NB4 (cell line): Measurements from ENCODE around the gene ADAM33.
A peak's percentile ranks its signal among the peaks of the same experiment; 100 is the strongest.

Experiments used
- DNase-seq: peaks from one replicate; pipeline ENCODE4 v3.0.0; 2010; ENCODE audit warnings: low read depth
- H3K4me3 ChIP-seq: one replicate; pipeline ENCODE4 v1.5.1; 2011; ENCODE audit warnings: mild to moderate bottlenecking, low read depth, low read length, moderate library complexity
- MAX ChIP-seq: IDR thresholded peaks from 2 replicates; pipeline ENCODE4 v1.6.1; 2011; ENCODE audit warnings: low read depth, low read length
- MYC ChIP-seq: IDR thresholded peaks from 2 replicates; pipeline ENCODE4 v1.6.1; 2011; ENCODE audit warnings: low read depth, low read length
- POLR2A ChIP-seq: IDR thresholded peaks from 2 replicates; pipeline ENCODE4 v1.6.1; 2011; ENCODE audit warnings: mild to moderate bottlenecking; ENCODE audit not compliant: insufficient read length; ENCODE audit errors: extremely low read depth
- TF ChIP-seq, protein P1 (sequence below): IDR thresholded peaks from one replicate; pipeline ENCODE4 v1.5.1; 2012; ENCODE audit warnings: low read depth, low read length

ADAM33 gene

GRCh38 chr20:3658716-3659491 lies 22.9 kb downstream of the ADAM33 start:
- TF ChIP-seq POLR2A = no peak
- no peak for TF ChIP-seq MAX
- no peak for TF ChIP-seq MYC
- TF ChIP-seq, protein P1, sequence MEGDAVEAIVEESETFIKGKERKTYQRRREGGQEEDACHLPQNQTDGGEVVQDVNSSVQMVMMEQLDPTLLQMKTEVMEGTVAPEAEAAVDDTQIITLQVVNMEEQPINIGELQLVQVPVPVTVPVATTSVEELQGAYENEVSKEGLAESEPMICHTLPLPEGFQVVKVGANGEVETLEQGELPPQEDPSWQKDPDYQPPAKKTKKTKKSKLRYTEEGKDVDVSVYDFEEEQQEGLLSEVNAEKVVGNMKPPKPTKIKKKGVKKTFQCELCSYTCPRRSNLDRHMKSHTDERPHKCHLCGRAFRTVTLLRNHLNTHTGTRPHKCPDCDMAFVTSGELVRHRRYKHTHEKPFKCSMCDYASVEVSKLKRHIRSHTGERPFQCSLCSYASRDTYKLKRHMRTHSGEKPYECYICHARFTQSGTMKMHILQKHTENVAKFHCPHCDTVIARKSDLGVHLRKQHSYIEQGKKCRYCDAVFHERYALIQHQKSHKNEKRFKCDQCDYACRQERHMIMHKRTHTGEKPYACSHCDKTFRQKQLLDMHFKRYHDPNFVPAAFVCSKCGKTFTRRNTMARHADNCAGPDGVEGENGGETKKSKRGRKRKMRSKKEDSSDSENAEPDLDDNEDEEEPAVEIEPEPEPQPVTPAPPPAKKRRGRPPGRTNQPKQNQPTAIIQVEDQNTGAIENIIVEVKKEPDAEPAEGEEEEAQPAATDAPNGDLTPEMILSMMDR = no peak
- H3K4me3 ChIP-seq = no peak overlapping the region
- DNase-seq = peak; percentile 34

DNA sequence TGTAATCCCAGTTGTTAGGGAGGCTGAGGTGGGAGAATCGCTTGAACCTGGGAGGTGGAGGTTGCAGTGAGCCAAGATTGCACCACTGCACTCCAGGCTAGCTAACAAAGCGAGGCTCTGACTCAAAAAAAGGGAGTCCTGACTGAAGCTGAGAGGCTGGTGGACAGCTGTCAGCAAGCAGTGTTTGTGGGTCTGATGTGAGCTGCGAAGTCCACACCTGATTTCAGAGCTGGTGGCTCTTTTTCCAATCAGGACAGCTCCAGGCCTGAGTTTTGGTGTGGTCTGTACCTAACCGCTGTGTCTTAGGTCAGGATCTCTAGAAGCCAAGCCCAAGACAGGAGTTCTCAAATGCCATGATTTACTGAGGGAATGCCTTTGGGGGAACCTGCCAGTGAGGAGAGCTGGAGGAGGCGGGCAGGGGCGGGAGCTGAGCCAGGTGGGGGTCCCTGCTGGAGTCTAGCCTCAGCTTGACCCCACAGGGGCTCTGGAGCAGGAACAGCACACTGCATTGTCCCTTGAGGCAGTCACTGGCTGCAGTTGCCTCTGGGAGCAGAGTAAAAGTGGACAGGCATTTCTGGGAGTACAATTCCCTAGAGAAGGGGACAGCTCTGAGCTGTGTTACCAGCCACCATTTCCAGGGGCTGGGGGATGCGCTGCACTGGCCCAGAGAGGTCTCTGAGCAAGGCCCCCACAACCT lies 23.6 kb downstream of the ADAM33 start:
- no peak overlapping the region for H3K4me3 ChIP-seq
- DNase-seq = no peak
- TF ChIP-seq, protein P1 = no peak
- TF ChIP-seq POLR2A (no peak), MYC (no peak), MAX (no peak)

- no peak for DNase-seq
- TF ChIP-seq MYC = no peak
- no peak for TF ChIP-seq MAX
- TF ChIP-seq, protein P1 = no peak
- no peak for TF ChIP-seq POLR2A
Measured at GRCh38 chr20:3655131-3655405, 26.7 kb downstream of the ADAM33 start.

GRCh38 chr20:3654326-3655130 lies 27.3 kb downstream of the ADAM33 start:
- TF ChIP-seq POLR2A (no peak), MYC (no peak), MAX (no peak)
- TF ChIP-seq, protein P1 = no peak
- no peak for DNase-seq
- H3K4me3 ChIP-seq = no peak overlapping the region

More at GRCh38 chr20:3655131-3655405, 26.7 kb downstream of the ADAM33 start:
- no peak overlapping the region for H3K4me3 ChIP-seq

- DNase-seq = no peak
- no peak overlapping the region for H3K4me3 ChIP-seq
- TF ChIP-seq POLR2A (no peak), MAX (no peak), MYC (no peak)
- TF ChIP-seq, protein P1 = no peak
Measured at GRCh38 chr20:3653921-3654320, 27.9 kb downstream of the ADAM33 start.
